BLaER1 treated with 17β-estradiol and CSF1 and Interleukin-3, amounts not matched to agents 10 nM and 100 nM (cell line): ENCODE measurements around the gene RUNX3.

ENCODE experiments used
- H3K27ac ChIP-seq, 11 experiments: shearing (Covaris generic); formaldehyde crosslinking; 2 replicates each; pipeline ENCODE4 v1.8.1; 2022
- H3K27me3 ChIP-seq, 11 experiments: shearing (Covaris generic); formaldehyde crosslinking; 2 replicates each; pipeline ENCODE4 v1.8.1; 2022
- H3K36me3 ChIP-seq, 11 experiments: shearing (Covaris generic); formaldehyde crosslinking; 2 replicates each; pipeline ENCODE4 v1.8.1; 2022
- H3K4me1 ChIP-seq, 10 experiments: shearing (Covaris generic); formaldehyde crosslinking; 2 replicates each; pipeline ENCODE4 v1.8.1; 2022
- H3K4me2 ChIP-seq, 11 experiments: shearing (Covaris generic); formaldehyde crosslinking; 2 replicates each; pipeline ENCODE4 v1.8.1; 2022
- H3K4me3 ChIP-seq, 10 experiments: shearing (Covaris generic); formaldehyde crosslinking; 2 replicates each; pipeline ENCODE4 v1.8.1; 2022
- H3K9ac ChIP-seq, 11 experiments: shearing (Covaris generic); formaldehyde crosslinking; 2 replicates each; pipeline ENCODE4 v1.8.1; 2022
- H3K9me3 ChIP-seq, 11 experiments: shearing (Covaris generic); formaldehyde crosslinking; replicated peaks in 1 of 11; 2 replicates each; pipeline ENCODE4 v1.8.1; 2022
- H4K20me1 ChIP-seq, 11 experiments: shearing (Covaris generic); formaldehyde crosslinking; 2 replicates each; pipeline ENCODE4 v1.8.1; 2022
- Cebpa-rat ChIP-seq, 11 experiments: shearing (Covaris generic); IDR thresholded peaks; 2 replicates each; pipeline ENCODE4 v1.8.1; 2022

Gene RUNX3

DNA sequence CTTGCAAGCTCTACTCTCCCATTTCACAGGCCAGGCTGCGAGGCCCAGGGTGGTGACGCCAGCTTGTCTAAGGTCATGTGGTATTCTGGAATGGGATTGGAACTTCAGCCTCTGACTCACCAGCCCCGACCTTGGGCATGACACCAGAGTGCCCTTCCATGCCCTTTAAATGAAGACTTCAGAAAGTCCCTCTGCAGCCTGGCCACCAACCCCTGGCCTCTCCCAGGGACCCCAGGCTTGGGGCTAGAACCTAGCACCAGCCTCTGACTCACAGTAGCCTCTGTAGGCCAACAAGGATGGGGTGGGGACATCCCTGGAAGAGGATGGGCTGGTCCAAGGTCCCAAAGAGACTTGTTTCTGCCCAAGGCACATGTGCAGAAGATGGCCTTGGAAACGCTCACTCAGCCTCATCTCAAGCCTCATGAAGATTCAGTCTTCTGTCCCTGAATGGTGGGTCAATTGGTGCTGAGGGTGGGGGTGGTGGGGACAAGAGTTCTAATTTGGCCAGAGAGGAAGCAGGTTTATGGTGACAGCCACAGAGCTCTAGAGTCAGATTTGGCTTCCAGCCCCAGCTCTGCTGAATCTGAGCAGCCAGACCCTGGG is 36.1 kb upstream of the RUNX3 start:
- H3K27me3 ChIP-seq = 0 out of 22 replicates have a peak, but pooled peaks cover 0 to 5% (median 0%) of the 10 kb centered on the region in 11 experiments
- H3K4me2 ChIP-seq = peak overlapping the region; percentile 62 to 91 (median 86)
- peak overlapping the region in 1 of 11 experiments; percentile 72; a peak in 2 of 22 replicates for H3K9ac ChIP-seq
- H3K36me3 ChIP-seq = no peaks in the 10 kb centered on the region
- no peak overlapping the region for H3K4me3 ChIP-seq
- no peaks in the 10 kb centered on the region for H3K9me3 ChIP-seq
- H3K27ac ChIP-seq = peak overlapping the region in 8 of 11 experiments; percentile 71 to 84 (median 82); a peak in 15 of 22 replicates
- H3K4me1 ChIP-seq = peaks cover 52 to 68% (median 64%) of the 10 kb centered on the region in 10 experiments
- H4K20me1 ChIP-seq = no peaks in the 10 kb centered on the region
- TF ChIP-seq Cebpa-rat (IDR thresholded peaks at IDR 0.05) = no peak

GRCh38 chr1:24965571-24965930 is 35.5 kb upstream of the RUNX3 start:
- Histone ChIP-seq H4K20me1 (no peaks in the 10 kb centered on the region), H3K36me3 (no peaks in the 10 kb centered on the region), H3K9me3 (no peaks in the 10 kb centered on the region), H3K4me1 (peaks cover 45 to 62% (median 57%) of the 10 kb centered on the region in 10 experiments), H3K27me3 (0 out of 22 replicates have a peak, but pooled peaks cover 0 to 5% (median 0%) of the 10 kb centered on the region in 11 experiments), H3K9ac (peak overlapping the region; percentile 36 to 76 (median 64); a peak in 20 of 22 replicates), H3K4me2 (peak overlapping the region; percentile 62 to 91 (median 86)), H3K4me3 (peak overlapping the region in 6 of 10 experiments; percentile 7 to 45 (median 34); a peak in 8 of 20 replicates), H3K27ac (peak overlapping the region; percentile 9 to 84 (median 79); a peak in 21 of 22 replicates)
- no peak for TF ChIP-seq Cebpa-rat (IDR thresholded peaks at IDR 0.05)

DNA sequence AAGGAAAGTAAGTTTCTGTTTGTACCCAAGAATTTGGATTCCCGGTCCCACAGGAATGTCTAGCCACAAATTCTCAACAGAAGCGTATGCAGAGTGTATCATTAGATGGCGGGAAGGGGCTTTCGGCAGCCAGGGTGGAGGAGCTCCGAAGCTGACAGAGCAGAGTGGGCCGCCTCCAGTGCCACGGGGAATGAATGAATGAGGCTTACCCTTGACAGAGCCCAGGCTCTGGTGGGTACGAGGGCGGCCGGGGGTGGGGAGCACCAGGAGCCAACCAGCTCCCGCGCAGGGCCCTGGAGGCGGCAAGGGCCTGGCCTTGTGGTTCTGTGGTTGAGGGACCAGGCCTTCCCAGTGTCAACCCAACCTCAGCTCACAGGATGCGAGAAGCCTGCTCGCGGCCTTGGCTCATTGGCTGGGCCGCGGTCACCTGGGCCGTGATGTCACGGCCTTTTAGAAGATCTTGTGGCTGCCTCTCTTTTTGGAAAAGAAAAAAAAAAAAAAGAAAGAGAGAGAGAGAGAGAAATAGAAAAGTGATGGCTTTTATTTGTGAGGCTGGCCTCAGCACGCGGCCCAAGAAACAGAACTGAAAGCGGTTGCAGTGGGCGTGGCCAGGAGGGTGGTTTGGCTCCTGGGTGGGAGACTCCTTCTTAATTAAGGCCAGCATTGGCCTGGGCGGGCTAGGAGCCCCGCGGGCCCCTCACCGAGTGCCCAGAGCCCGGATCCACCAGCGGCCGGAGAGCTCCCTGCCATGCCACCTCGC is 34.9 kb upstream of the RUNX3 start:
- peaks cover 39 to 56% (median 52%) of the 10 kb centered on the region in 10 experiments for H3K4me1 ChIP-seq
- peak overlapping the region; percentile 62 to 91 (median 86) for H3K4me2 ChIP-seq
- peak overlapping the region in 7 of 10 experiments; percentile 7 to 45 (median 33); a peak in 9 of 20 replicates for H3K4me3 ChIP-seq
- H4K20me1 ChIP-seq = no peaks in the 10 kb centered on the region
- no peak for TF ChIP-seq Cebpa-rat (IDR thresholded peaks at IDR 0.05)
- peak overlapping the region; percentile 9 to 84 (median 79); a peak in 21 of 22 replicates for H3K27ac ChIP-seq
- 0 out of 22 replicates have a peak, but pooled peaks cover 0 to 5% (median 0%) of the 10 kb centered on the region in 11 experiments for H3K27me3 ChIP-seq
- H3K9me3 ChIP-seq = no peaks in the 10 kb centered on the region
- H3K9ac ChIP-seq = peak overlapping the region; percentile 36 to 76 (median 64); a peak in 20 of 22 replicates
- H3K36me3 ChIP-seq = no peaks in the 10 kb centered on the region

DNA sequence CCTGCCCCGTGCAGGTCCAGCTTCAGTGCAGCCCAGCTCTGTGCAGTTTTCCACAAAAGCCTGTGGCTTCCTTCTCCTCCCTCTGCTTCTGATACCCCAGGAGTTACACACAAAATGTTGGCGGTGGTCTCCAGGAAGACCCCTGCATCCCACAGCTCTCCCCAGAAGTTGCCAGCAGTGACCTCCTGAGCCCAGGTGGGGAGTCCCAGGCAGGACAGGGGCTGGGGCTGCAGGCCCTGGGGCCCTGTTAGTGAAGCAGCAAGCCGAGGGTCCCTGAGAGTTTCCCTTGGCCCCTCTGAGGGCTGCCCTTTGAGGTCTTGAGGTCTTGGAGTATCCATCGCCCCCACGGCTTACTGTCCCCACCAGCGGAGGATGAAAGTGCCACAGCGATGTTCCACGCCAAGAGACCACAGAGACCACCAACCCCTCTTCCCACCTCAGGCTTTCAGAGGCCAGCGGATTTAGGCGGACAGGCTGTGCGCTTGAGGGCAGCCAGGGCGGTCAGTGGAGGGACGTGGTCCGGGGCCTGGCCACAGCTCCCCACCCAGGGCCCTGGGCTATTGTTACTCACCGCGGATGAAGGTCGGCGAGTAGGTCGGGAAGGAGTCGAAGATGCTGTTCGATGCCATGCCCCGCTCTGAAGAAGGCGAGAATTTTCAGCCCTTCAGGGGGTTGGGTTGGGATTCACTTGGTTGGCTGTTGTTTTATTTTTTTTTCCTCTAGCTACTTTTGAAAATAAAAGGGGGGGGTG is 34.0 kb upstream of the RUNX3 start:
- Histone ChIP-seq H3K36me3 (no peaks in the 10 kb centered on the region), H3K9me3 (no peaks in the 10 kb centered on the region), H4K20me1 (peaks cover 0 to 4% (median 0%) of the 10 kb centered on the region in 11 experiments; a peak in 2 of 22 replicates), H3K27me3 (0 out of 22 replicates have a peak, but pooled peaks cover 0 to 5% (median 0%) of the 10 kb centered on the region in 11 experiments), H3K4me1 (peaks cover 36 to 52% (median 47%) of the 10 kb centered on the region in 10 experiments), H3K4me2 (peak overlapping the region; percentile 62 to 91 (median 86)), H3K4me3 (peak overlapping the region in 3 of 10 experiments; percentile 18 to 33 (median 23); a peak in 4 of 20 replicates), H3K9ac (peak overlapping the region; percentile 9 to 70 (median 53); a peak in 16 of 22 replicates), H3K27ac (peak overlapping the region in 8 of 11 experiments; percentile 71 to 84 (median 82); a peak in 16 of 22 replicates)
- no peak for TF ChIP-seq Cebpa-rat (IDR thresholded peaks at IDR 0.05)

DNA sequence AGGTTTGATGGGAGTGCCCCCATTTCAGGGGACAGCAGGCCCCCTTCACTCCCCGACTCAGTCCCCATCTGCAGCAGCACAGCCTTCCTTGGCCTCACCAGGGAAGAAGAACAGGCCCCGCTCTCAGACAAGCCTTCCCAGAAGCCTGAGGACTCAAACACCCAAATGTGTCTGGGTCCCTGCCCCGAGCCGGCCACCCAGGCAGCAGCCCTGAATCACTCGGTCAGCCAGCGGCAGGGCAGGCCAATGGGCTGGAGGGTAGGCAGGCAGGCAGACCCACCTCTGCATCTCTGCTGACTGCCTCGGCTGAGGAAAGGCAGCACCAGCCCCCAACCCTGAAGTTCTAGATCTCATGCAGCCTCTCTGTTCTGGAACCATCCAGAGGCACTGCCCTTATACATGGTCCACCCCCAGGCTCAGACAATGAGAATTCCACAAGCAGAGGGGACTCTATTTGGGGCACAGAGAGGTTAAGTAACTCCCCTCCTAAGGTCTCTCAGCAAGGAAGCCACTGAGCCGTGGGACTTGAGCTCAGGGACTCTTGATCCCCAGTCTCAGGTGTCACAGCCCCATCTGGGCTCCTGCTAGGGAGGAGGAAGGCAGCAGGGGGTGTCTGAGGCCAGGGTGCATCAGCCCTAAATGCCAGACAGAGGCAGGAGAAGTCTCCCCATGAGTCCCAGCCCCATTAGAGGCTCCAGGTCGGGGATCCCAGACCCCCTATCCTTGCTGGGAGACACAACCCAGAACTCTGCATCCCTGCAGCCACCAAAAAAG is 33.2 kb upstream of the RUNX3 start:
- Histone ChIP-seq H4K20me1 (peaks cover 0 to 11% (median 0%) of the 10 kb centered on the region in 11 experiments; a peak in 2 of 22 replicates), H3K36me3 (no peaks in the 10 kb centered on the region), H3K27ac (no peak overlapping the region), H3K9me3 (no peaks in the 10 kb centered on the region), H3K9ac (peak overlapping the region in 5 of 11 experiments; percentile 4 to 53 (median 24); a peak in 5 of 22 replicates), H3K4me1 (peaks cover 44 to 60% (median 55%) of the 10 kb centered on the region in 10 experiments), H3K4me3 (no peak overlapping the region), H3K27me3 (0 out of 22 replicates have a peak, but pooled peaks cover 0 to 5% (median 0%) of the 10 kb centered on the region in 11 experiments), H3K4me2 (peak overlapping the region; percentile 62 to 91 (median 86); a peak in 21 of 22 replicates)
- no peak for TF ChIP-seq Cebpa-rat (IDR thresholded peaks at IDR 0.05)

DNA sequence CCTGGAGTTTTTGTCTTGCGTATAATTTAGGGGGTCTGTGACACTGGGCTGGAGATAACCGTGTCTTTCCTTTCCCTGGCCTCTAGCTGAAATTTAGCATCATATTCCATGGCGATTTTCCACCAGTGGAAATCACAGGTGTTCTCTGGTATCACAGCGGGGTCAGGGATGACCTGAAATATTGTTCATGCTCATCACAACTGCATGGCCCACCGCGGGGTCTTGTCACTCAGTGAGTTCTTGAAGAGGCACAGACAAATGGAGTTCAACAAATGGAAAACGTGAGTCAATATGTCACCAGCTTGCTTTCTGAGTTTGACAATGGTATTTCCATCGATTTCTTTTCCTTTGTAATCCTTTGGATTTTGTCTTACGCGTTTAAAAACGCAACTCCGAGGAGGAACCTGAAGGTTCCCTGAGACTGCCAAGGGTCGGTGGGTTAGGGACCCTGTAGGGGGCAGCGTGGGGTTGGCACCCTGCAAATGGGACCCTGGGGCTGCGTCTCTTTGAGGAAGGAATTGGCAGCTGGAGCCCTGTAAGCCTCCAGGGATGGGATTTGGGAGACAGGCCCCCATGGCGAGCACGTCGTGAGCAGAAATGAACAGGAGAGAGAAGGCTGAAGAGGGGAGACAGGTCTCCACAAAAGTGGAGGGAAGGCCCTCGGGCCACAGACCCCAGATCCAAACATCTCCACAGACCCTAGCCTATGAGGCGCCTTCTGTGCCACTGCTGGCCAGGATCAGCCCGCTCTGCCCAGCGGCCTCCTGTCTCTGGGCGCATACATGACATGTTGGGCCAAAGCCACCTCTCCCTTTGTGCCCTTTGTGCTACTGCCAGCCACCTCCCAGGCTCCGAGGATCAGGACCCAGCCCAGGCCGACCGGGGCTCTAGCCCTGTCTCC is 32.1 kb upstream of the RUNX3 start:
- Histone ChIP-seq H3K36me3 (no peaks in the 10 kb centered on the region), H4K20me1 (peaks cover 0 to 11% (median 0%) of the 10 kb centered on the region in 11 experiments; a peak in 3 of 22 replicates), H3K27me3 (0 out of 22 replicates have a peak, but pooled peaks cover 0 to 5% (median 0%) of the 10 kb centered on the region in 11 experiments), H3K27ac (no peak overlapping the region), H3K9ac (0 out of 22 replicates have a peak overlapping the region, but pooled peaks of 2 of the 11 experiments have one; percentile 4 to 11), H3K4me1 (peaks cover 55 to 68% (median 64%) of the 10 kb centered on the region in 10 experiments), H3K9me3 (no peaks in the 10 kb centered on the region), H3K4me2 (peak overlapping the region in 5 of 11 experiments; percentile 86 to 91 (median 88); a peak in 6 of 22 replicates), H3K4me3 (no peak overlapping the region)
- no peak for TF ChIP-seq Cebpa-rat (IDR thresholded peaks at IDR 0.05)

DNA sequence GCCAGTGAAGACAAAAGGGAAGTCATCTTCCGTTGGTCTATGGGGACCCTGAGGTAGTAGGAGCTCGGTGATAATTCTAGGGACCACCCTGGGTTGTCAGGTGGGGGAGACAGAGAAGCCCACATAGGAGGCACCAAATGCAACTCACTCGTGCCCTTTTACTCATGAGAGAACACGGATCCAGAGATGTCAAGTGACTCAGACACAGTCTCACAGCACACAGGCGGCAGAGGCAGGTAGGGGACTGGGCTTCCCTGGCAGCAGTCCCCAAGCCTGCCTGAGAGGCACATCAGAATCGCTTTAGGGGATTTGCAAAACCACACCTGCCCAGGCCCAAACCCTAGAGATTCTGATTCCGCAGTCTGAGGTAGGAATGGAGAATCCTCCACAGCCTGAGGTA is 31.3 kb upstream of the RUNX3 start:
- Histone ChIP-seq H3K4me2 (no peak overlapping the region), H3K9ac (no peak overlapping the region), H3K4me1 (peaks cover 55 to 69% (median 64%) of the 10 kb centered on the region in 10 experiments), H3K27ac (no peak overlapping the region), H3K27me3 (0 out of 22 replicates have a peak, but pooled peaks cover 0 to 5% (median 0%) of the 10 kb centered on the region in 11 experiments), H3K4me3 (no peak overlapping the region), H4K20me1 (peaks cover 0 to 13% (median 0%) of the 10 kb centered on the region in 11 experiments; a peak in 3 of 22 replicates), H3K36me3 (no peaks in the 10 kb centered on the region), H3K9me3 (no peaks in the 10 kb centered on the region)
- TF ChIP-seq Cebpa-rat (IDR thresholded peaks at IDR 0.05) = no peak
